Naive B cell (primary cell): ENCODE data around the gene PTPRO. TPM values are rescaled to one million over a fixed set of nuclear protein-coding genes. Genes with fewer than 3 reads are reported as not detected.
A peak's percentile ranks its signal among the peaks of the same experiment; 100 is the strongest.

ENCODE experiments used
- ATAC-seq, 2 donors: fragments of 150-1000 bp; cut with Tn5 transposase; 2 replicates each; pipeline ENCODE4 v1.10.0; 2021; ENCODE audit warnings: low read depth in 2 of 2, mild to moderate bottlenecking in 2 of 2, moderate library complexity in 2 of 2
- DNase-seq: peaks from one replicate; pipeline ENCODE4 v3.0.0; 2022
- H3K27ac Mint-ChIP-seq, 6 donors: one replicate each; pipeline ENCODE4 v1.8.0; 2020 to 2022; ENCODE audit warnings: mild to moderate bottlenecking in 6 of 6, mixed read lengths in 6 of 6, moderate library complexity in 5 of 6, inconsistent platforms in 2 of 6
- H3K27me3 Mint-ChIP-seq, 3 donors: one replicate each; pipeline ENCODE4 v1.8.0; 2021 to 2022; ENCODE audit warnings: mixed read lengths in 3 of 3, mild to moderate bottlenecking in 1 of 3
- H3K36me3 Mint-ChIP-seq, 2 donors: one replicate each; pipeline ENCODE4 v1.8.0; 2020 to 2022; ENCODE audit warnings: mixed read lengths in 2 of 2, inconsistent platforms in 1 of 2, mild to moderate bottlenecking in 1 of 2
- H3K4me1 Mint-ChIP-seq, 3 donors: one replicate each; pipeline ENCODE4 v1.8.0; 2020 to 2022; ENCODE audit warnings: mixed read lengths in 3 of 3, inconsistent platforms in 1 of 3, mild to moderate bottlenecking in 1 of 3, moderate library complexity in 1 of 3
- H3K4me3 Mint-ChIP-seq, 8 donors: one replicate each; pipeline ENCODE4 v1.8.0; 2020 to 2022; ENCODE audit warnings: mild to moderate bottlenecking in 8 of 8, mixed read lengths in 8 of 8, moderate library complexity in 8 of 8, inconsistent platforms in 2 of 8
- H3K9me3 Mint-ChIP-seq, 7 donors: one replicate each; pipeline ENCODE4 v1.8.0; 2020 to 2022; ENCODE audit warnings: mixed read lengths in 7 of 7, mild to moderate bottlenecking in 5 of 7, inconsistent platforms in 2 of 7, moderate library complexity in 1 of 7
- polyA plus RNA-seq, 6 donors: library from polyadenylated mRNA; unstranded; fragments of 300-500 nt; fragmentation: Illumina TruSeq; gene quantifications; one replicate each; pipeline ENCODE4 v1.2.3, GENCODE V29; 2021; ENCODE audit warnings: low read depth in 6 of 6

PTPRO gene
- polyA plus RNA-seq, 6 donors from 2014 or later: 9.6 to 21.8 (median 13.8) TPM

GRCh38 chr12:15368812-15369211, 46.5 kb downstream of the PTPRO start:
- no peak for DNase-seq
- ATAC-seq: no peak
- Mint-ChIP-seq H3K36me3 (peaks cover 0 to 2% of the 10 kb centered on the region in 2 donors), H3K27ac (no peak overlapping the region), H3K9me3 (peaks cover 0 to 4% (median 0%) of the 10 kb centered on the region in 7 donors), H3K27me3 (peaks cover 5 to 12% (median 11%) of the 10 kb centered on the region in 3 donors), H3K4me3 (no peak overlapping the region), H3K4me1 (no peaks in the 10 kb centered on the region)

GRCh38 chr12:15372352-15372751, 50.0 kb downstream of the PTPRO start:
- Mint-ChIP-seq H3K4me1 (no peaks in the 10 kb centered on the region), H3K27ac (peak overlapping the region in 1 of 6 donors; percentile 39), H3K9me3 (peaks cover 9 to 26% (median 19%) of the 10 kb centered on the region in 7 donors), H3K4me3 (no peak overlapping the region), H3K36me3 (peaks cover 4 to 16% of the 10 kb centered on the region in 2 donors), H3K27me3 (peaks cover 5 to 11% (median 7%) of the 10 kb centered on the region in 3 donors)
- no peak for ATAC-seq
- no peak for DNase-seq

- no peaks in the 10 kb centered on the region for H3K4me1 Mint-ChIP-seq
- no peak overlapping the region for H3K4me3 Mint-ChIP-seq
- DNase-seq (no peak), ATAC-seq (no peak)
- no peaks in the 10 kb centered on the region for H3K36me3 Mint-ChIP-seq
- peaks cover 0 to 2% (median 0%) of the 10 kb centered on the region in 7 donors for H3K9me3 Mint-ChIP-seq
- no peak overlapping the region for H3K27ac Mint-ChIP-seq
- peaks cover 0 to 8% (median 6%) of the 10 kb centered on the region in 3 donors for H3K27me3 Mint-ChIP-seq
Observed at GRCh38 chr12:15387772-15388171, 65.5 kb downstream of the PTPRO start.

GRCh38 chr12:15389561-15389960, 67.3 kb downstream of the PTPRO start:
- peaks cover 0 to 2% (median 0%) of the 10 kb centered on the region in 7 donors for H3K9me3 Mint-ChIP-seq
- H3K36me3 Mint-ChIP-seq: no peaks in the 10 kb centered on the region
- peaks cover 0 to 8% (median 7%) of the 10 kb centered on the region in 3 donors for H3K27me3 Mint-ChIP-seq
- no peak overlapping the region for H3K27ac Mint-ChIP-seq
- no peaks in the 10 kb centered on the region for H3K4me1 Mint-ChIP-seq
- no peak for DNase-seq
- ATAC-seq: no peak
- no peak overlapping the region for H3K4me3 Mint-ChIP-seq

GRCh38 chr12:15393037-15393436, 70.7 kb downstream of the PTPRO start:
- peaks cover 0 to 2% (median 0%) of the 10 kb centered on the region in 7 donors for H3K9me3 Mint-ChIP-seq
- peaks cover 0 to 14% (median 5%) of the 10 kb centered on the region in 3 donors for H3K27me3 Mint-ChIP-seq
- no peaks in the 10 kb centered on the region for H3K36me3 Mint-ChIP-seq
- H3K27ac Mint-ChIP-seq: no peak overlapping the region
- no peak overlapping the region for H3K4me3 Mint-ChIP-seq
- ATAC-seq (no peak), DNase-seq (no peak)
- H3K4me1 Mint-ChIP-seq: no peaks in the 10 kb centered on the region

- Mint-ChIP-seq H3K36me3 (no peaks in the 10 kb centered on the region), H3K27me3 (peaks cover 0 to 14% (median 5%) of the 10 kb centered on the region in 3 donors), H3K27ac (no peak overlapping the region), H3K9me3 (peaks cover 0 to 2% (median 0%) of the 10 kb centered on the region in 7 donors), H3K4me3 (peak overlapping the region in 1 of 8 donors; percentile 1), H3K4me1 (no peaks in the 10 kb centered on the region)
- DNase-seq: no peak
- ATAC-seq: no peak
Observed at GRCh38 chr12:15393995-15394394, 71.7 kb downstream of the PTPRO start.

- Mint-ChIP-seq H3K36me3 (no peaks in the 10 kb centered on the region), H3K27me3 (peaks cover 0 to 8% (median 4%) of the 10 kb centered on the region in 3 donors), H3K4me3 (no peak overlapping the region), H3K9me3 (peaks cover 0 to 5% (median 0%) of the 10 kb centered on the region in 7 donors), H3K4me1 (no peaks in the 10 kb centered on the region), H3K27ac (no peak overlapping the region)
- DNase-seq: no peak
- ATAC-seq: no peak
Observed at GRCh38 chr12:15404485-15404884, 82.2 kb downstream of the PTPRO start.

- H3K4me1 Mint-ChIP-seq: no peaks in the 10 kb centered on the region
- no peaks in the 10 kb centered on the region for H3K36me3 Mint-ChIP-seq
- H3K4me3 Mint-ChIP-seq: no peak overlapping the region
- no peak for ATAC-seq
- DNase-seq: no peak
- peaks cover 0 to 2% (median 0%) of the 10 kb centered on the region in 7 donors for H3K9me3 Mint-ChIP-seq
- peaks cover 0 to 4% (median 2%) of the 10 kb centered on the region in 3 donors for H3K27me3 Mint-ChIP-seq
- no peak overlapping the region for H3K27ac Mint-ChIP-seq
Observed at GRCh38 chr12:15405606-15406005, 83.3 kb downstream of the PTPRO start.

- no peaks in the 10 kb centered on the region for H3K36me3 Mint-ChIP-seq
- no peak for ATAC-seq
Observed at GRCh38 chr12:15407025-15407424, 84.7 kb downstream of the PTPRO start.

GRCh38 chr12:15411842-15412241, 89.5 kb downstream of the PTPRO start:
- H3K9me3 Mint-ChIP-seq: no peaks in the 10 kb centered on the region
- no peak overlapping the region for H3K4me3 Mint-ChIP-seq
- ATAC-seq: no peak

More at GRCh38 chr12:15407025-15407424, 84.7 kb downstream of the PTPRO start:
- no peak for DNase-seq
- Mint-ChIP-seq H3K4me3 (no peak overlapping the region), H3K27ac (no peak overlapping the region), H3K27me3 (peaks cover 0 to 4% (median 4%) of the 10 kb centered on the region in 3 donors), H3K9me3 (peaks cover 0 to 2% (median 0%) of the 10 kb centered on the region in 7 donors), H3K4me1 (no peaks in the 10 kb centered on the region)

GRCh38 chr12:15417691-15418090, 95.4 kb downstream of the PTPRO start:
- peaks cover 7 to 16% (median 12%) of the 10 kb centered on the region in 3 donors for H3K27me3 Mint-ChIP-seq
- peaks cover 0 to 10% (median 8%) of the 10 kb centered on the region in 3 donors for H3K4me1 Mint-ChIP-seq
- no peaks in the 10 kb centered on the region for H3K36me3 Mint-ChIP-seq
- peaks cover 0 to 4% (median 0%) of the 10 kb centered on the region in 7 donors for H3K9me3 Mint-ChIP-seq
- DNase-seq (no peak), ATAC-seq (no peak)
- H3K4me3 Mint-ChIP-seq: no peak overlapping the region
- H3K27ac Mint-ChIP-seq: no peak overlapping the region

More at GRCh38 chr12:15411842-15412241, 89.5 kb downstream of the PTPRO start:
- no peak for DNase-seq
- no peaks in the 10 kb centered on the region for H3K36me3 Mint-ChIP-seq
- peaks cover under 1 to 13% (median 10%) of the 10 kb centered on the region in 3 donors for H3K27me3 Mint-ChIP-seq
- peaks cover 0 to 10% (median 8%) of the 10 kb centered on the region in 3 donors for H3K4me1 Mint-ChIP-seq
- H3K27ac Mint-ChIP-seq: no peak overlapping the region

GRCh38 chr12:15423629-15424028, 101.3 kb downstream of the PTPRO start:
- Mint-ChIP-seq H3K9me3 (peaks cover 0 to 4% (median 0%) of the 10 kb centered on the region in 7 donors), H3K4me3 (no peak overlapping the region), H3K36me3 (no peaks in the 10 kb centered on the region), H3K27me3 (peaks cover 7 to 11% (median 9%) of the 10 kb centered on the region in 3 donors), H3K4me1 (no peaks in the 10 kb centered on the region), H3K27ac (no peak overlapping the region)
- ATAC-seq (no peak), DNase-seq (no peak)

- no peaks in the 10 kb centered on the region for H3K4me1 Mint-ChIP-seq
- ATAC-seq (no peak), DNase-seq (no peak)
- H3K36me3 Mint-ChIP-seq: no peaks in the 10 kb centered on the region
- no peak overlapping the region for H3K4me3 Mint-ChIP-seq
- peaks cover 14 to 21% (median 15%) of the 10 kb centered on the region in 3 donors for H3K27me3 Mint-ChIP-seq
- peaks cover 0 to 8% (median 0%) of the 10 kb centered on the region in 7 donors for H3K9me3 Mint-ChIP-seq
- H3K27ac Mint-ChIP-seq: no peak overlapping the region
Observed at GRCh38 chr12:15427913-15428312, 105.6 kb downstream of the PTPRO start.

- no peak for ATAC-seq
- Mint-ChIP-seq H3K4me1 (no peaks in the 10 kb centered on the region), H3K27ac (no peak overlapping the region), H3K4me3 (no peak overlapping the region), H3K27me3 (peaks cover 13 to 18% (median 15%) of the 10 kb centered on the region in 3 donors), H3K36me3 (no peaks in the 10 kb centered on the region), H3K9me3 (peaks cover 0 to 8% (median 0%) of the 10 kb centered on the region in 7 donors)
- DNase-seq: no peak
Observed at GRCh38 chr12:15428632-15429031, 106.3 kb downstream of the PTPRO start.
